Measurements from ENCODE around the gene GFY.

The GFY gene

DNA sequence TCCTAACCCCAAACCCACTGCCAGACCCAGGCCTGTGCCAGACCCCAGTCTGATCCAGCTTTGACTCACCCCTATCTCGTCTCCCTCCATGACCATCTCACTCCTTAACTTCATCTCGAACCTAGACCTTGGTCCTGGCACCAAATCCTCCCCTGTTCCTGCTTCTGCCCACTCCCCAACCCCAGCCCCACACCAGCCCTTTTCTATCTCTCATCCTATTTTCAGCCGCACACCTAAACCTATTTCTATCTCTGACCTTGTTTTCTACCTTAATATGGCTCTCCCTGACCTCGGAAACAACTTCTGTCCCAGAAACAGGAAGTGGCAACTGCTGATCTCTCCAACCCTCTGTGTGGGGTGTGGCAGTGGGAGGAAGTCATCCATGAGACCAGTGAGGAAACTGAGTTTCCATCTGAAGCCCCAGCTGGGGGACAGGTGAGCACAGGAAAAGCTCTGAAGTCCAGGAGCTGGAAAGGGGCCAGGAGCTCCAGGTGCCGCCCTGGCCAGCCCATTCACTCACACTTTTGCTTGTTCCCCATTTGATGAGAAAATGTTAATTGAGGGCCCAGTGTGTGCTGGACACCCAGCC is 15.7 kb upstream of the GFY start:
- no peak for DNase-seq

DNA sequence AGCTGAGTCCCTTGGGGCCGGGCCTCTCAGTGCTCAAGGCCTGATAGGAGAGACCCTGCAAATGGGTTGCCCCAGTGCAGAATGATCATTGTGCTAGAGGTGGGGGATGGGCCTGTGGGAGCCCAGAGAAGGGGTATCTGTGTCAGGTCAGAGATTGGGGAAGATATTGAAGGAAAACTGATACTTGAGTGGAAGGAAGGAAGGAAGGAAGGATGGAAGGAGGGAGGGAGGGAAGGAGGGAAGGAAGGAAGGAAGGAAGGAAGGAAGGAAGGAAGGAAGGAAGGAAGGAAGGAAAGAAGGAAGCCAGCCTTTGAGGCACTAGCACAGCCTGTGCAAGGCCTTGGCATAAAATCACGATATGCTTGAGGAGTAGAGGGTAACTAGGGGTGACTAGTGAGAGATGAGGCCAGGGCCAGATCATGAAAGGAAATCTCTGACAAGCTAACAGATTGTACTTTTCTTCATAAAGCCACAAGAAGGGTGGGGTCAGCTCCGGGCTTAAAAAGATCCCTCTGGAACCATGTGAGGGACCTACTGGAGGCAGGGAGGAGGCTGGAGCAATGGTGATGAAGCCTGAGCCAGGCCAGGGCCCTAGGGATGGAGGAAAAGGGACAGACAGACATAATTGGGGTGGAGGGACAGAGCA is 13.4 kb upstream of the GFY start:
- DNase-seq, result no peak

DNA sequence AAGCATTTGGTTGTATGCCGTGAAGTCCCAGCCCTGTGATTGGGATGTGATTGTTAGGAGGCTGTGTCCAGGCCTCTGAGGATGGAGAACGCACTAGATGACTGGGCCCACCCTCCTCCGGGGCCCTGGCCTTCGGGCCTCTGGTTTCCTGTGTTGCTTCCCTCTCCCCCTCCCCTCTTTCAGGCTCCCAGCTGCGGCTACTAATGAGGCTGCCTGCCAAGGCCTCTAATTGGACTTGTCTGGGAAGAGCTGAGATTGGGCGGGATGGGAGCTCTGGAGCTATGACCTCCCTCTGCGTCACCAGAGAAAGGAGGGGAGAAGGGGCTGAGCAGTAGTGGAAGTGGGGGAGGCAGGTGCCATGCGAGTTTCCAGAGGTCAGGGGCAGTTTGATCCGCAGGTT is 11.8 kb upstream of the GFY start:
- no peak for DNase-seq

DNA sequence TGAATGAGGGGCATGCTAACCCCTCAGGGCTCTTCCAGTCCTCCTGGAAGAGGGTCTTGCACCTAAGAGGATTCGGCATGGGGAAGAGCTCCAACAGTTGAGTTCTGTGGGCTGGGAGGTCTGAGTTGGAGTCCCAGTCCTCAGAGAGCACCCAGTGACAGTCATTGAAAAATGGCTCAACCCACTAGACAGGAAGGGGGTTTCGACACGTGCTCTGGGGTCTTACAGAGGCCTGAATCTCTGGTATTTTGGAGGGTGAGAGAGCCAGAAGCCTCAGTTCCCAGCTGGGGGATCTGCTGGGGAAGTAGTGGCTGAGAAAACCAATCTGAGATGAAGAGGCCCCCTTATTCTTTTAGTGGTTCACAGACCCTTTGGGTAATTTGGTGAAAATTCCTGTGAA is 10.9 kb upstream of the GFY start:
- no peak for DNase-seq

DNA sequence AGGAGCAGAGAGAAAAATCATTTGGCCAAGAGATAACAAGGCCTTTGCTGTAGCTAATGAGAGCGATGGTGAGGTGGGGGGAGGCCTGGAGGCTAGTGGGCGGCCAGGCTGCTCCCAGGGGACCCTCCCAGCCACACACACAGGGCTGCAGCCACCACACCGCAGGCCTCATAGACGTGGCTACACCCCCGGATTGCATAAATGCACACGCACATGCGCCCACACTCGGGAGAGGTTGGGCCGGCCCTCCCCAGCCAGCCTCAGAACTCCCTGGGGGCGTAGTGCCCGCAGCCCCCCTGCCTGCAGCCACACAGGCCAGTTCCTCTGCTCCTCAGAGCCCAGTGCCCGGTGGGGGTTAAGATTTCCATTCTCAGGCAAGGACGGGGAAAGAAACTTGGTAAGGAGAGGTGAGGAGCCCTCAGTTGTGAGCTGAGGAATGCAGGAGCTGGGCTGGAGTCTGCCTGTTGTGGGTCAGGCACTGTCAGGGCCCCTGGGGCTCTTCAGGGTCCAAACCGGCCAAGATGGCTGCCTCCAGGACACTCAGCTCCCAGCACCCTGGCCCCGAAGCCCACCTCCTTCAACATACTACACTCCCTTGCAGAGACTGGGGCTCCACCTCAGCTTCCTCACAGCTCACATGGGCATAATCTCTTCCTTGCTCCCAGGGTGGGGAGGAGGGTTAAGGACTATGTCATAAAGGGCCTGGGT is 9.9 kb upstream of the GFY start:
- DNase-seq, result no peak

DNA sequence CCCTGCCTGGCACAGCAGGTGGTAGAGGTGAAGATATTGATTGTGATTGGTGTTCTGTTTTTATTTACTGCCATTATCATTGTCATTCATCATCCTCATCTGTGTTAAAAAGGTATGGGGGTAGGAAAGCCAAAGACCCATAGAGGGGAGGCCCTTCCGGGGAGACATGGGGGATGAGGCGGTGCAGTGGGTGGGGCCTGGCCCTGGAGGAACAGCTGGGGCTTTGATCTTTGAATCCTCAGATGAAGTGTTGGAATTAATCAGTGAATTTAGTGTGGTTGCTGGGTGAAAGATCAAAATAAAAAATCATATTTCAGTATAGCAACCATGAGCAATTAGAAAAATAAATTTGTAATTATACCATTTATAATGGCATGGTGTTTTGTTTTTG is 9.4 kb upstream of the GFY start:
- no peak for DNase-seq

DNA sequence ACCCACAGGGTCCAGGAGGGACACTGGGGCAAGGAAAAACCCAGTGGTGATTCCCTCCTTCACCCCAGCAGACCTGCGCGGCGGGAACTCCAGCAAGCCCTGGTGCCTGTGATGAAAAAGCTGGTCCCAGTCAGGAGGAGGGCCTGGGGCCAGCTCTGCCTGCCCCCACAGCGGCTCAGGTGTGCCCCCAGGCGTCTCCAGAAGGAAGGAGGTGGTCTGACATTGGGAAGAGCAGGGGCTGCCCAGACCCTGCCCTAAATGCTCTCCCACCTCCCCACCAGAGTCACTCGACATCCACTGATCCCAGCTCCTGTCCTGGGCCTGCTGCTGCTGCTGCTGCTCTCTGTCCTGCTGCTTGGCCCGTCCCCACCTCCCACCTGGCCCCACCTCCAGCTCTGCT is 8.1 kb upstream of the GFY start:
- no peak for DNase-seq

GRCh38 chr19:49418511-49418910 is 6.7 kb upstream of the GFY start:
- no peak for DNase-seq

DNA sequence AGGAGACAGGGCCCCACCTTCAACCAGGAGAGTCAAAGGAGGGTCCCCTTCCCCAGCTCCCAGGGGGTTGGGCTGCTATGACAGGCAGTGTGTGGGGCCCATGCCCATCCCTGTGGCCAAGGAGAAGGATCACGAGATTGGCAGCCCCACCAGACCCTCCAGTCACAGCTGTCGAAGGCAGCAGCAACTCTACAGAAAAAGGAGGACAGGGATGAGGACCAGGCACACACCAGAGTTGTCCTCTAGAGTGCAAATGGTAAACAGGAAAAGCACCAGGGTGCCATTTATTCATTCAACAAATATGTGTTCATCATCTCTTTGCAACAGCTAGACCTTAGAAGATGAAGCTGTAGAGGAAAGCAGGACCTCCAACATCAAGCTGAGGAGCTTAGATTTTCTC is 6.0 kb upstream of the GFY start:
- DNase-seq, result no peak

- DNase-seq, result no peak
These were observed 5.0 kb upstream of the GFY start for GRCh38 chr19:49420227-49420626.

DNA sequence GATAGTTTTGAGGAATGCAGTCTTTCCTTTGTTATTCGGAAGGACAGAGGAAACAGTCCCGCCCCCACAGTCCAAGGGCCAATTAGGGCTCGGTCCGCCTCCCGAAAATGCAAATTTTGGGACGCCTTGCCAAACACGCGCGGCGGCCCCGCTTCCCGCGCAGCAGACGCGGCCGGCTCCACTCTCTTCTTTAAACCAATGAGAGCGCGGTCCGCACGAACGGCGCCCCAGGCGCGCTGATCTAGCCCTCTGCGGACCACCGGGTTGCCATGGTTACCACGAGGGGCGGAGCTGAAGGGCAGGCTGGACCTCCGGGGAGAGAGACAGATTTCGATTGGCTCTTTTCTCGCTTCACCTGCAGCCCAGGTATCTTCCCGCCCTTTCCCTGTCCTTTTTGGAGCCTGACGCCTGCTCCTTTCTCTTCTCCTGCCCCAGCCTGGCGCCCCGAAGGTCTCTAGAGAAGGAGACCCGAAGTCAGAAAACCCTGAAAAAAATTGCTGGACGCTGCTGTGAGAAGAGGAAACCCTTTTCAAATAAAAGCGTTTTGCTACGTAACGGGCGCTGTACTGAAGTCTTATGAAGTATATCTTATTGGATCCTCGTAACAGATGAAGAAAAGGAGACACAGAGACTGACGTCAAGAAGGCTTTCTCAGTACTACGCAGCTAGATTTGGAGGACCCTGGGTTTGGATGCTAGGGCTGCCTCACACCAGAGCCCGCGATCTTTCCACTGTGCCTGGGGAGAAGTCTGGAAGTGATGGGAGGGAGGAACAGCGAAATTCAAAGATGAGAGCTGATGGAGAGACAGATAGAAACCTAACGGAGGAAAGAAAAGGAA is 3.9 kb upstream of the GFY start:
- DNase-seq, result peak; percentile 43 to 82

- DNase-seq, result no peak
These were observed 3.3 kb upstream of the GFY start for GRCh38 chr19:49421878-49422202.

DNA sequence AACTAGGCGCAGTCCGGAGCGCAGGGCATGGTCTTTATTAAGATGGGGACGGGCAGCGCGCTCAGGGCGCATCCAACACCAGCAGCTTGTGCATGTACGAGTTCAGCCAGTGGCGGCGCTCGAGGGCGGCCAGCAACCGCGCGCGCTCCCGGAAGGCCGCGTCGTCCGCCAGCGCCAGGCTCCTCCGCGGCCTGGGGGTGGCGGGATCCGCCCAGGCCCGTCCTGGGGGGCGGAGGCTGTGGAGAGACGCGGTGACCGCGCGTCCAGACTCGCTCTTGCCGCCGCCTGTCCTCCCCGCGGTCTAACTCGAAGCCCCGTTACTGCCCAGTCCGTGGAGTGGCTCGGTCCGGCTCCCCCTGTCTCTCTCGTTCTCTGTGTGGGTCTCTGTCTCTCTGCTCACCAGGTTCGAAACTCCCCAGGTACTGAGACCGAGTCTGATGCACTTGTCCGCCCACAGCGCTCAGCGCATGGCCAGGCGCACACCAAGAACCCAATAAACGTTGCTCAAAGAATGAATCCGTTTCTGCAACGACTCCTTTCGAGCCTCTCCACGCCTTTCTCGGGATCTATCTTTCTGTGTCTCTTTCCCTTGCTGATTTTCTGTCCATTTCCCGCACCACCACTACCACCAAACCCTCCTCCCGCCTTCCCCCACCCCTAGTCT is 2.6 kb upstream of the GFY start:
- DNase-seq, result peak in 1 of 2 experiments; percentile 53

DNA sequence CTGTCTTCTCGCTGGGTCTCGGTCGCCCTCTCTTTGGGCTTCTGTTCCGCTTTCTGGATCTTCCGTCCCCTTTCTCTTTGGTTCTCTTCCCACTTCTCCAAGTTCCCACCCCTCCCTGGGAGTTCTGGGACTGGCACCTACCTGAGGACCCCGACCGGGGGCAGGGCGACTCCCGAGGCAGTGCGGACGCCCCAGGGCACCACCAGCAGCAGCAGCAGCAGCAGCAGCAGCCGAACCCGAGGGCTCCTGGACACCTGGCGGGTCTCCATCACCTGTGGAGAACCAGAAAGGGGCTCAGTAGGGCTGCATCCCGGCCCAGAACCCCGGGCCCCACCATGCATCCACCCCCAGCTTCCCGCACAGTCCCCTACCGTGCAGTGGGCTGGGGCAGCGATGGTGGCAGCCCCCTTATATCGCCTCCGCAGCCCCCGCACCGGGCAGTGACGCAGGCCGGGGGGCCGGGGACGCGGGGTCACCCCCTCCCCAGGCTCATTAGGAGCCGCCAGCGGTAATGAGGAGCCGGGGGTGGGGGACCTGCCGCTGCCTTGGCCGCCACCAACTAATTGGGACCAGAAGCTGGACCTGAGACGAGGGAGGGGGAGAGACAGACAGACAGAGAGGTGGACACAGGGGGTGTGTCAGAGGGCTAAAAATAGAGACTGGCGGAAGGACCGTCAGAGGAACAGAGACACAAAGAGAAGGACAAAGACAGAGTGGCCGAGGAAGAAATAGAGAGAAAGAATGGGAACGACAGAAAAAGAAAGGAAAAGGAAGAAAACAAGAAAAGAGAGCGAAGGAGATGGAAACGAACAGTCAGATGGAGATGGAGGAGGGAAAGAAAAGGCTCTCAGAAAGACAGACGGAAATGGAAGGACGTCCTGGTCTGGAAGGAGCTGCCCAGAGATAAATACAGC is 1.9 kb upstream of the GFY start, which contains the start of gene PTH2:
Gene PTH2, minus strand, starts transcription at position 371 of the 914 bp plus-strand sequence. Its CDS starts 102 bp downstream, at position 269.
- DNase-seq, result no peak

- no peak for DNase-seq
These were observed 1.2 kb upstream of the GFY start for GRCh38 chr19:49423985-49424303.

DNA sequence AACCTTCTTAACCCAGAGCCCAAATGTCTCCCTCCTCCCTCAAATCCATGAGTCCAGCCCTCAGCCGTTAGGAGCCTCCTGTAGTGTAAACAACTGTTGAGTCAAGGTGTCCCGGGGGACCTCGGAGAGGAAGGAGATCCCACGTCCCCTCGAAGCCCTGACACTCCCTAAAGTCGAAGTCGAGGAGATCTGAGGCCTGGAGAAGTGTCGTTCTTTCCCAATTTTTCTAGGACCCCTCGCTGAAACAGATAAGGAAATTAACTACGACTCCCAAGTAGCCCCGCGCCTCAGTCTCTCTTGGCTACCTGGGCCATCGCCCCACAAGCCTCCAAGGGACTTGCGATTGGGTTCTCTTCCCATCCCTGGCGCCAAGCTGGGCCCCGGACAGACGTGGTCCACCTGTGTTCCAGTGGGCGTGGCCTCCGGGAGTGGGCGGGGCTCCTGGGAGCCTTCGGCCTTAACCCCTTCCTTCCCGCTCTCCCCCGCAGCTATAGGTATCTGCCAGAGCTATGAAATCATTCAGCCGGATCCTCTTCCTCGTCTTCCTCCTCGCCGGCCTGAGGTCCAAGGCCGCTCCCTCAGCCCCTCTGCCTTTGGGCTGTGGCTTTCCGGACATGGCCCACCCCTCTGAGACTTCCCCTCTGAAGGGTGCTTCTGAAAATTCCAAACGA is 869 bp downstream of the GFY start:
- DNase-seq, result peak; percentile 56 to 88

- no peak for DNase-seq
These were observed 2.2 kb downstream of the GFY start for GRCh38 chr19:49427339-49427738.

DNA sequence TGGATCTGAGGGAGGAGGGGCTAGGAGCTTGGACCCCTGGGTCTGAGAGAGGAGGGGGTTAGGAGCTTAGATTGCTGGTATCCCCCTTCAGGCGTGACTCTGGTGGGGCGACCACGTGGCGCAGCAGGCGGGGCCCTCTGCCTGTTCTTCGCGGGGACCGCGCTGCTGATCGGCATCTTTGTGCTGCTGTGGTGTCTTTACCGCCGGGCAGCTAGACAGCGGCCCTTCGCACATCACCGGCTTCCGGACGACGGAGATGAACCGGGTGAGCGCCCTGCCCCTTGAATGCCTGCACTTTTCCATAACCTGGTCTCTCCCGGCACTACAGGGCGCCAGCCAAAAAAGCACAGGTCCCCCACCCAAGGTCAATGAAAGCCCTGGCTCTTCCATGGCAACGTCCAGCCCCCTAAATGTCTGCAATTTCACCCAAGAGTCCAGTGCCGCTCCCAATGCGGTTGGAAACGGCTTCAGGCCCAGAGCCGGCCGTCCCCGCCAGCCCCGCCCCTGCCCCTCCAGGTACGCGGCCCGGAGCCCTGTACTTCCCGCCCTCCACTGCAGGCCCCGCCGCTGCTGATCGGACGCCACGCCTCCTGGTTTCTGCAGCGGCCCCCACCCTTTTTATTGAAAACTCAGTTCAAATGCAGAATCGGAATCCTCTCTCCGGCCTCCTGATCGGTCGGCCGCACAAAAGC is 2.8 kb downstream of the GFY start:
- peak; percentile 30 to 68 for DNase-seq

- DNase-seq, result no peak
These were observed 3.6 kb downstream of the GFY start for GRCh38 chr19:49428547-49429451.

DNA sequence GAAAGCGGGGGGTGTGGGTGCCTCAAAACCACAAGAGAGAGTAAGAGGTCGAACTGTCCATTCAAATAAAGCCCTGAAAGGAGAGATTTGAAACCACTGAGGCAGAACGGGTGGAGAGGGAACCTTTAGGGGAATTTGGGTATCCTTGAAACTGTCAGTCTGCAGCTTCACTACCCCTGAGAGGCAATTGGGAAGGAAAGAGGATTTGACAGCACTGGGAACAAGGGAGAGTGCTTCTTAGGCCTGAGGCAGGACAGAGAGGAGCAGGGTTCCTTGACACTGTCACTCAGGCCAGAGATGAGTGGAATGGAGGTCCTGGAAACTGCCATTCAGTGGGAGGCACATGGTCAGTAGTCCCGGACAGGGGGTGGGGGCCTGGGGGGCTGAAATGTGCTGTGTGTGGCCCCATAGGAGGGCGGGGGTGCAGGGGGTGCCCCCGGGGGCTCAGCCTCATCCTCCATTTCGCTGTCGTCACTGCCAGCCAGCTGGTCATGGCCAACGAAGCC is 5.0 kb downstream of the GFY start:
- no peak for DNase-seq
